GM18505 (cell line): ENCODE data around the gene OSBPL1A.

ENCODE experiments used
- ATAC-seq: cut with Tn5 transposase; IDR thresholded peaks from one replicate; pipeline ENCODE4 v1.9.1; 2021; ENCODE audit not compliant: unreplicated experiment
- POLR2A ChIP-seq: IDR thresholded peaks from 4 replicates; pipeline ENCODE4 v1.6.1; 2011; ENCODE audit warnings: borderline replicate concordance; ENCODE audit not compliant: insufficient read depth, insufficient read length; ENCODE audit errors: extremely low read depth

OSBPL1A gene

GRCh38 chr18:24190590-24190989 is 207.0 kb downstream of the OSBPL1A start:
- no peak for TF ChIP-seq POLR2A
- ATAC-seq, result no peak

DNA sequence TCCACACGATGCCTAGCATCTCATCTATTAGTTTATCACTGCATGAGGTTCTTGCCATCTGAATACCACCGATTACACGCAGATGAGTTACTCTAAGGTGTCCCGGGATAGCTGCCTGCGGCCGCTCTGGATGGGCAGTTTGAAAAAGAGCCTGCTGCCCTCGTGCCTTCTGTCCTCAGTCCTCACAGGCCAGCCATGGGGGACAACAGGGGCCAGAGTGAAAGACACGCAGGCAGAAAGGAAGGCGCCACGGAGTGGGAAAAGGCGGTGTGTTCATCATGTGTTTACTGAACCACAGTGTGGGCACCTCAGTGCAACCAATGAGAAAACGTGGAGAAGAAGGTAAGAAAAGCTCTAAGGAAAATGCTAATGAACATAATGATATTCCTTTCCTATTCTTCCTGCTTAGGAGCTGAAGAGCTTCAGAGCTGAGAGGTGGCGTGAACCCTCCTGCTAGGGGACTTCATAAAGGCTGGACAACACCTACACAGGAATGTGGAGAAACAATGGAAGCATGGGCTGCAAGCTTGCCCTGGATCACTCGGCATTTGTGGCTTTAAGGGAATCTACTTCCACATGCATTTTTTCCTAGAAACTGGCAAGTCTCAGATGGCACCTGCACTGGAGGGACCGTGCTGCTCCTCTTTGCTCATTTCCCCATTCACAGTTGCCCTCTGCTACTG is 207.8 kb downstream of the OSBPL1A start:
- no peak for ATAC-seq
- TF ChIP-seq POLR2A, result no peak

DNA sequence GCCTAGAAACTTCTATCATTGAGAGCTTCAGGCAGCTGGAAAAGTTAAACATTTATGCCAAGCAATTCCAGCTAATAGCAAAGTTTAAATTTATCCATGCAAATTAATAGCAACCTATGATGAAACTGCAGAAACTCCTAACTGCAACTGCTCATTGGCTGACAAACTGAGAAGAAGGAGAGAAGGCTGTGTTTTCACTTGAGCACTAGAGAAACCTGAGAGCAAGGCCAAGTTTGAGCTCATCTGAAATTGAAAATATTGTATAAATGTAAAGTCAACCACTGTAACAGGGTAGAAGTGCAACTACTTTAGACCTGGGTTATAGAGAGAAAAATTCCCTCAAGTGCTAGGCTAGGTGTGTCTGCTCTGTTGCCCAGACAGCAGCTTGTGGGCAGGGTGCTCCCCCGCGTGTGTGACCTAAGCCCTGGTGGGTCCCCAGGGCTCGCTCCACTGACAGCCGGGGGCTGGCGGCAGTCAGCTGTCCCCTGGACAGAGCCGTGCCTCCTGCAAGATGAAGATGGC is 208.6 kb downstream of the OSBPL1A start:
- peak; percentile 63 for ATAC-seq
- TF ChIP-seq POLR2A, result no peak

DNA sequence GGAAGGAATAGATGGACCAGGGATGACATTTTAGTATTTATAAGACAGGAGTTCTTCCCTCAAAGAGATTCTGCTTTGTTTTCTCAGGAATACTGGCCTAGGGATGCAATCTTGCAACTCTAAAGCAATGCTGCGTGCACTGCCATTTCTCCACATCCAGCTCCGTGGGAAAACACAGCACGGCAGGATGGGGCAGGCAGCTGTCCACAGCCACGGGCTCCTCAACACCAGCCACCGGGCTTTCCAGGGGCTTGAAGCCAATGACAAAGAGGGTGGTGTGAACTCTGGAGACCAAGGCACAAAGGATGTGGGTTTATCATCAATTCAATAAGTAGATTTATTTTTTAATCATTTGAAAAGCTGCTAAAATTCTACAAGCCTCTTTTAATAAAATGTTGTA is 209.5 kb downstream of the OSBPL1A start:
- no peak for TF ChIP-seq POLR2A
- ATAC-seq, result no peak

GRCh38 chr18:24187689-24188088 is 209.9 kb downstream of the OSBPL1A start:
- no peak for TF ChIP-seq POLR2A
- ATAC-seq, result no peak

- peak; percentile 70 for ATAC-seq
- TF ChIP-seq POLR2A, result no peak
Observed at GRCh38 chr18:24187049-24187448, 210.6 kb downstream of the OSBPL1A start.

- no peak for TF ChIP-seq POLR2A
- ATAC-seq, result no peak
Observed at GRCh38 chr18:24185805-24186204, 211.8 kb downstream of the OSBPL1A start.

- ATAC-seq, result no peak
- TF ChIP-seq POLR2A, result no peak
Observed at GRCh38 chr18:24181806-24182205, 215.8 kb downstream of the OSBPL1A start.

DNA sequence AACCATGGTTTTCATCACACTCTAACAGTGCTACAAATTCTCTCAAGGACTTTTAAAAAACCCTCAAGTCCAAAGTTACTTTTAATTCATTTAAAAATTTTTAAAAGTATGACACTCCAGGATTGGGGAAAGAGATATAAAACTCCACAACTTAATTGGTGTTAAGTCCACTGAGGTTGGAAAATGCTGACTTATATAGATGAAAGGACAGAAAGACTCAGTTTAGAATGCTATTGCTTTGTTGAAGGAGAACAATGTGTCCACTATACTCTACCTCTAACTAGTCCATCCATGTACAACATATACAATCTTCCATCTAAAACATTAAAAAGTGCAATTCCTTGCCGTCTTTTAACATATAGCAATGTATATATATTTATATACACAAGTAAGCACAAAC is 217.6 kb downstream of the OSBPL1A start:
- no peak for ATAC-seq

DNA sequence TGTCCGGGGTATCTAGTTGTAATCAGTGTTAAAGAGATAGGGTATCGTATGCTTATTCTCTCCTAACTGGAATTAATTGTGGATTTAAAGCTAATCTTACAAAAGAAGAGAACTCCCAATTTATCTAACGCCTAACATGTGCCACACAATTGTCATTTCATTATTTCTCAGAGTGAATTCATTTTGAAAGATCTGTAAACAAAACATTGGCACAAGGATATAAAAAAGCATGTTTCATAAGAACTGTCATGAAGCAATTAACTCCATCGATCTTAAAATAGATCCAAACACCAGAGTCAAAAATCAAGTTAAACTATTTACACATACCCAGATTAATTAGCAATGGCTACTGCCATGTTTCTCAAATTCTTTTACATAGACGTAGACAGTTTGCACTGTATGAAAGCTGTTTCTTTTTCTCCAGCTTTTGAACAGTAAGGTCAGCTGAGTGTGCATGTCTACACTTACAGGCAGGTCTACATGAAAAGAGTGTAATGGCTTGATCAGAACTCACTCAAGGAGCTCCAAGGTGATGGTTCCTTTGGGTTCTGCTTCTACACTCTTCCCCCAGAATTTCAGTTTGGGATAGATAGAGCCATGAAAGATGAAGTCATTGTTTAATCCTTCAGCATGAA is 220.0 kb downstream of the OSBPL1A start:
- no peak for ATAC-seq
- TF ChIP-seq POLR2A, result no peak

More for the DNA sequence above, 217.6 kb downstream of the OSBPL1A start:
- TF ChIP-seq POLR2A, result no peak

- ATAC-seq, result peak; percentile 87
Observed at GRCh38 chr18:24176727-24177416, 220.8 kb downstream of the OSBPL1A start.

GRCh38 chr18:24173997-24174396 is 223.6 kb downstream of the OSBPL1A start:
- ATAC-seq, result no peak
- no peak for TF ChIP-seq POLR2A

More at GRCh38 chr18:24176727-24177416, 220.8 kb downstream of the OSBPL1A start:
- peak; percentile 45 for TF ChIP-seq POLR2A

GRCh38 chr18:24170360-24170759 is 227.3 kb downstream of the OSBPL1A start:
- no peak for ATAC-seq

GRCh38 chr18:24168496-24168895 is 229.1 kb downstream of the OSBPL1A start:
- no peak for ATAC-seq
- TF ChIP-seq POLR2A, result no peak

More at GRCh38 chr18:24170360-24170759, 227.3 kb downstream of the OSBPL1A start:
- TF ChIP-seq POLR2A, result no peak

DNA sequence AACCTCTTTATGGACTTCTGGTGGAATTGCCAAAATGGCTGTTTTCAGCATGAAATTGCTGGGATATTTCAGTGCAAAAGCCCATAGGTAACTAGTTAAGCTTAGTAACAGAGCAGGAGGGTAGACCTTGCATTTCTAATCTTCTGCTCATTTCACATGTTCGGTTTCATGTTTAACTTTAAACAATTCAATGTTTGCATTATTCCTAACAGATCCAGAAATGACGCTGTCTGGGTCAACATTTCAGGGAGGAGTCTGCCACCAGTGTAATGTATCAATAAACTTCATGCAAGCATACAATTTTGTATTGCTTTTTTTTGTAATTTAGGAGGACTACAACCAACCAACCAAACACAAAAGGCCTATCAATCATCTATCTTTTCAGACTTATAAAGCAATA is 236.3 kb downstream of the OSBPL1A start:
- TF ChIP-seq POLR2A, result no peak
- no peak for ATAC-seq

DNA sequence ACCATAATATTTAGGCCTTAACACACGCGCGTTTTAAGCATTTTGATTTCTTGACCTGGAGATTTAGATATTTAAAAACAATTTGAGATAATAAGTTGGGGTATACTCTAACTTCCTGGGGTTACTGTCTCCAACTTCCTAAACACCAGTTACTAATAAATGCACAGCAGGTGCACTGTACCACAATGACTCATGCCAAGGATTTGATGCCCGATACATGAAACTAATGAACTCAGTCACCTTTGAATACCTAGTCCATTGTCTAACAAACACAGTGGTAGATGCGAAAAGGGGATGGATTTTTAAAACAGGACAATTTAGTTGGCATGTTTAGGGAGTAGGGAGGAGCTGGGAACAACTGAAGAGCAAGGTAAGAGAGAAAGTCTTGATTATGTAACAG is 237.5 kb downstream of the OSBPL1A start:
- no peak for TF ChIP-seq POLR2A
- no peak for ATAC-seq
